ENCODE measurements around the gene EPHB6.

- TF ChIP-seq, protein P1, sequence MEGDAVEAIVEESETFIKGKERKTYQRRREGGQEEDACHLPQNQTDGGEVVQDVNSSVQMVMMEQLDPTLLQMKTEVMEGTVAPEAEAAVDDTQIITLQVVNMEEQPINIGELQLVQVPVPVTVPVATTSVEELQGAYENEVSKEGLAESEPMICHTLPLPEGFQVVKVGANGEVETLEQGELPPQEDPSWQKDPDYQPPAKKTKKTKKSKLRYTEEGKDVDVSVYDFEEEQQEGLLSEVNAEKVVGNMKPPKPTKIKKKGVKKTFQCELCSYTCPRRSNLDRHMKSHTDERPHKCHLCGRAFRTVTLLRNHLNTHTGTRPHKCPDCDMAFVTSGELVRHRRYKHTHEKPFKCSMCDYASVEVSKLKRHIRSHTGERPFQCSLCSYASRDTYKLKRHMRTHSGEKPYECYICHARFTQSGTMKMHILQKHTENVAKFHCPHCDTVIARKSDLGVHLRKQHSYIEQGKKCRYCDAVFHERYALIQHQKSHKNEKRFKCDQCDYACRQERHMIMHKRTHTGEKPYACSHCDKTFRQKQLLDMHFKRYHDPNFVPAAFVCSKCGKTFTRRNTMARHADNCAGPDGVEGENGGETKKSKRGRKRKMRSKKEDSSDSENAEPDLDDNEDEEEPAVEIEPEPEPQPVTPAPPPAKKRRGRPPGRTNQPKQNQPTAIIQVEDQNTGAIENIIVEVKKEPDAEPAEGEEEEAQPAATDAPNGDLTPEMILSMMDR (conservative IDR thresholded peaks at IDR 0.05; ENCODE audit: low read length): no peak
- no peak for TF ChIP-seq EZH2phosphoT487 (IDR thresholded peaks at IDR 0.05; ENCODE audit: borderline replicate concordance, low read depth, low read length)
Observed at GRCh38 chr7:142875456-142875855, 20.6 kb downstream of the EPHB6 start.

Measured in OCI-LY7 (cell line).